H9 (cell line): Measurements from ENCODE around the gene LCMT1. TPM values are rescaled to one million over a fixed set of nuclear protein-coding genes. Genes with fewer than 3 reads are reported as not detected.

Experiments used
- DNase-seq: peaks from one replicate; pipeline ENCODE4 v3.0.0-alpha.2; 2017
- H2AFZ ChIP-seq: one replicate; pipeline ENCODE4 v1.6.1; 2013; ENCODE audit warnings: mild to moderate bottlenecking, low read length, control low read depth, moderate library complexity
- H2AK5ac ChIP-seq: 2 replicates; pipeline ENCODE4 v1.6.1; 2013; ENCODE audit warnings: low read length, control low read depth, mixed read lengths; ENCODE audit not compliant: insufficient read length
- H2BK120ac ChIP-seq: one replicate; pipeline ENCODE4 v1.6.1; 2013; ENCODE audit warnings: low read depth, mild to moderate bottlenecking, low read length, control low read depth, inconsistent platforms; ENCODE audit not compliant: poor library complexity, severe bottlenecking
- H2BK12ac ChIP-seq: 2 replicates; pipeline ENCODE4 v1.6.1; 2013; ENCODE audit warnings: low read length, control low read depth, mixed read lengths, low read depth; ENCODE audit not compliant: insufficient read length
- H2BK15ac ChIP-seq: 2 replicates; pipeline ENCODE4 v1.6.1; 2013; ENCODE audit warnings: low read depth, low read length, control low read depth
- H2BK20ac ChIP-seq: one replicate; pipeline ENCODE4 v1.6.1; 2013; ENCODE audit warnings: low read depth, mild to moderate bottlenecking, low read length, control low read depth, inconsistent platforms; ENCODE audit not compliant: poor library complexity, severe bottlenecking
- H2BK5ac ChIP-seq: 2 replicates; pipeline ENCODE4 v1.6.1; 2013; ENCODE audit warnings: low read length, control low read depth, mixed read lengths; ENCODE audit not compliant: insufficient read length
- H3K14ac ChIP-seq: 2 replicates; pipeline ENCODE4 v1.6.1; 2013; ENCODE audit warnings: low read length, control low read depth; ENCODE audit not compliant: insufficient read depth
- H3K18ac ChIP-seq: 2 replicates; pipeline ENCODE4 v1.6.1; 2013; ENCODE audit warnings: low read depth, mild to moderate bottlenecking, mixed read lengths, low read length, control low read depth; ENCODE audit not compliant: insufficient read length
- H3K23ac ChIP-seq: 2 replicates; pipeline ENCODE4 v1.6.1; 2013; ENCODE audit warnings: low read length, control low read depth, mixed read lengths, low read depth; ENCODE audit not compliant: insufficient read length
- H3K23me2 ChIP-seq: 2 replicates; pipeline ENCODE4 v1.6.1; 2013; ENCODE audit warnings: low read depth, mild to moderate bottlenecking, mixed read lengths, low read length, control low read depth; ENCODE audit not compliant: insufficient read length, poor library complexity, severe bottlenecking
- H3K27ac ChIP-seq: 2 replicates; pipeline ENCODE4 v1.5.1; 2013; ENCODE audit warnings: low read length, control low read depth, mixed read lengths, low read depth; ENCODE audit not compliant: insufficient read length
- H3K27me3 ChIP-seq: 2 replicates; pipeline ENCODE4 v1.6.1; 2013; ENCODE audit warnings: low read length, control low read depth, inconsistent platforms; ENCODE audit not compliant: insufficient read depth
- H3K4ac ChIP-seq: 2 replicates; pipeline ENCODE4 v1.6.1; 2013; ENCODE audit warnings: low read depth, mild to moderate bottlenecking, control low read depth, inconsistent platforms, low read length, moderate library complexity
- H3K4me1 ChIP-seq: 2 replicates; pipeline ENCODE4 v1.6.1; 2013; ENCODE audit warnings: low read length, control low read depth, inconsistent platforms; ENCODE audit not compliant: insufficient read depth
- H3K4me2 ChIP-seq: 2 replicates; pipeline ENCODE4 v1.6.1; 2013; ENCODE audit warnings: low read length, control low read depth, mixed read lengths; ENCODE audit not compliant: insufficient read length, insufficient read depth
- H3K56ac ChIP-seq: 2 replicates; pipeline ENCODE4 v1.6.1; 2013; ENCODE audit warnings: low read depth, mild to moderate bottlenecking, mixed read lengths, low read length, control low read depth; ENCODE audit not compliant: insufficient read length
- H3K79me1 ChIP-seq: 2 replicates; pipeline ENCODE4 v1.6.1; 2013; ENCODE audit warnings: low read depth, mild to moderate bottlenecking, moderate library complexity, low read length, control low read depth, inconsistent platforms; ENCODE audit not compliant: insufficient read depth, poor library complexity, severe bottlenecking
- H3K79me2 ChIP-seq: 2 replicates; pipeline ENCODE4 v1.6.1; 2013; ENCODE audit warnings: low read length, control low read depth, inconsistent platforms; ENCODE audit not compliant: insufficient read depth
- H3K9ac ChIP-seq: 2 replicates; pipeline ENCODE4 v1.6.1; 2013; ENCODE audit warnings: low read length, control low read depth, mixed read lengths; ENCODE audit not compliant: insufficient read length; ENCODE audit errors: extremely low read depth
- H3K9me3 ChIP-seq: one replicate; pipeline ENCODE4 v1.6.1; 2013; ENCODE audit warnings: low read depth, low read length, inconsistent platforms; ENCODE audit not compliant: control insufficient read depth
- H3T11ph ChIP-seq: one replicate; pipeline ENCODE4 v1.6.1; 2013; ENCODE audit warnings: mild to moderate bottlenecking, low read length, control low read depth, inconsistent platforms
- H4K20me1 ChIP-seq: one replicate; pipeline ENCODE4 v1.6.1; 2013; ENCODE audit not compliant: control insufficient read depth, insufficient read length, insufficient read depth
- H4K5ac ChIP-seq: 2 replicates; pipeline ENCODE4 v1.6.1; 2013; ENCODE audit warnings: low read depth, mild to moderate bottlenecking, mixed read lengths, low read length, control low read depth; ENCODE audit not compliant: insufficient read length
- H4K8ac ChIP-seq: replicated peaks from 2 replicates; pipeline ENCODE4 v1.6.1; 2013; ENCODE audit warnings: low read length, control low read depth, mixed read lengths, low read depth; ENCODE audit not compliant: insufficient read length
- H4K91ac ChIP-seq: 2 replicates; pipeline ENCODE4 v1.6.1; 2013; ENCODE audit warnings: low read depth, mild to moderate bottlenecking, moderate library complexity, mixed read lengths, low read length, control low read depth; ENCODE audit not compliant: insufficient read length
- H3K27ac Mint-ChIP-seq, 3 experiments: 2 replicates in 2 of 3; 3 replicates in 1 of 3; pipeline ENCODE4 v1.8.0; 2020 to 2021; ENCODE audit warnings: mixed read lengths in 3 of 3, mild to moderate bottlenecking in 1 of 3, moderate library complexity in 1 of 3
- H3K27me3 Mint-ChIP-seq: 2 replicates; pipeline ENCODE4 v1.8.0; 2021; ENCODE audit warnings: low read depth, mild to moderate bottlenecking, moderate library complexity, mixed read lengths
- H3K36me3 Mint-ChIP-seq, 3 experiments: 2 replicates in 2 of 3; 3 replicates in 1 of 3; pipeline ENCODE4 v1.8.0; 2020 to 2021; ENCODE audit warnings: low read depth in 3 of 3, mixed read lengths in 3 of 3; ENCODE audit not compliant: insufficient read depth in 1 of 3
- H3K4me1 Mint-ChIP-seq, 2 experiments: 2 replicates each; pipeline ENCODE4 v1.8.0; 2020; ENCODE audit warnings: mixed read lengths in 2 of 2
- H3K4me3 Mint-ChIP-seq, 2 experiments: 2 replicates in 1 of 2; 3 replicates in 1 of 2; pipeline ENCODE4 v1.8.0; 2020 to 2021; ENCODE audit warnings: mild to moderate bottlenecking in 2 of 2, mixed read lengths in 2 of 2, moderate library complexity in 1 of 2
- H3K9me3 Mint-ChIP-seq, 2 experiments: 2 replicates in 1 of 2; 3 replicates in 1 of 2; pipeline ENCODE4 v1.8.0; 2020; ENCODE audit warnings: mild to moderate bottlenecking in 2 of 2, mixed read lengths in 2 of 2, moderate library complexity in 1 of 2
- CTCF ChIP-seq: fragments of 200-600 bp; sonication (generic); conservative IDR thresholded peaks from 3 replicates; pipeline ENCODE4 v1.8.0; 2021; ENCODE audit warnings: antibody characterized with exemption, mild to moderate bottlenecking
- WGBS: extraction: QIAGEN DNeasy Blood & Tissue Kit; methylation state at CpG from one replicate; pipeline ENCODE4 v1.1.7; 2013; ENCODE audit warnings: missing lambda C conversion rate, low lambda C conversion rate, mixed read lengths; ENCODE audit not compliant: insufficient read length; ENCODE audit errors: extremely low coverage; 5-methylcytosine and 5-hydroxymethylcytosine counted together
- total RNA-seq: library from RNA; stranded (reverse); gene quantifications from 2 replicates; pipeline ENCODE4 v1.2.1, GENCODE V29; 2021

Gene LCMT1
- total RNA-seq, 1 experiment from 2014 or later: 81.2 TPM

GRCh38 chr16:25192096-25192495, 80.6 kb downstream of the LCMT1 start:
- Mint-ChIP-seq H3K27me3 (no peaks in the 10 kb centered on the region; the same call in 1 of the 2 replicates), H3K27ac (no peak overlapping the region), H3K9me3 (no peaks in the 10 kb centered on the region), H3K4me1 (peaks cover 3% of the 10 kb centered on the region in 2 experiments; a peak in 1 of 4 replicates), H3K4me3 (no peak overlapping the region), H3K36me3 (no peaks in the 10 kb centered on the region)
- no peak overlapping the region for H2AFZ ChIP-seq
- H2BK120ac ChIP-seq: no peak overlapping the region
- no peak overlapping the region for H2AK5ac ChIP-seq
- H3K23me2 ChIP-seq: no peaks in the 10 kb centered on the region
- H3K9ac ChIP-seq: no peak overlapping the region
- H3K27ac ChIP-seq: no peak overlapping the region
- H2BK15ac ChIP-seq: no peak overlapping the region
- no peak overlapping the region for H2BK12ac ChIP-seq
- no peak overlapping the region for H3K4me2 ChIP-seq
- H2BK5ac ChIP-seq: no peak overlapping the region
- no peak for TF ChIP-seq CTCF
- DNase-seq: no peak
- WGBS: no CpG with 5 or more reads among the region's 6 CpGs
- no peak overlapping the region for H2BK20ac ChIP-seq
- H3K14ac ChIP-seq: no peak overlapping the region
- H4K91ac ChIP-seq: no peak overlapping the region
- H3K23ac ChIP-seq: no peak overlapping the region
- no peak overlapping the region for H4K8ac ChIP-seq
- no peak overlapping the region for H3K18ac ChIP-seq
- H3T11ph ChIP-seq: no peak overlapping the region
- H3K79me2 ChIP-seq: no peaks in the 10 kb centered on the region
- H3K56ac ChIP-seq: no peak overlapping the region
- no peaks in the 10 kb centered on the region for H4K20me1 ChIP-seq
- H3K4me1 ChIP-seq: no peaks in the 10 kb centered on the region
- H3K79me1 ChIP-seq: no peaks in the 10 kb centered on the region
- H3K9me3 ChIP-seq: no peaks in the 10 kb centered on the region
- H4K5ac ChIP-seq: no peak overlapping the region
- H3K4ac ChIP-seq: no peak overlapping the region
- H3K27me3 ChIP-seq: no peaks in the 10 kb centered on the region
